Neural progenitor cell (in vitro differentiated cells): ENCODE data around the gene TRIM34.

Experiments
- CTCF ChIP-seq: fragments of 200-600 bp; sonication (generic); IDR thresholded peaks from 2 replicates; pipeline ENCODE4 v1.5.1; 2017; ENCODE audit warnings: antibody characterized with exemption, mild to moderate bottlenecking
- EZH2 ChIP-seq: fragments of 200-600 bp; sonication (generic); IDR thresholded peaks from 2 replicates; pipeline ENCODE4 v1.6.1; 2017; ENCODE audit warnings: antibody characterized with exemption, mild to moderate bottlenecking, moderate library complexity

- TF ChIP-seq CTCF (no peak), EZH2 (no peak)
Observed at GRCh38 chr11:5608808-5609207, 16.0 kb upstream of the TRIM34 start.
